ENCODE data around the gene BCL11B. TPM values are rescaled to one million over a fixed set of nuclear protein-coding genes. Genes with fewer than 3 reads are reported as not detected.

BCL11B gene
- total and polyA plus RNA-seq, 2 of the 8 experiments (the other 6 are each of a cell fraction or from before 2014, with no cell fraction given) = 0.63 to 5.9 TPM

DNA sequence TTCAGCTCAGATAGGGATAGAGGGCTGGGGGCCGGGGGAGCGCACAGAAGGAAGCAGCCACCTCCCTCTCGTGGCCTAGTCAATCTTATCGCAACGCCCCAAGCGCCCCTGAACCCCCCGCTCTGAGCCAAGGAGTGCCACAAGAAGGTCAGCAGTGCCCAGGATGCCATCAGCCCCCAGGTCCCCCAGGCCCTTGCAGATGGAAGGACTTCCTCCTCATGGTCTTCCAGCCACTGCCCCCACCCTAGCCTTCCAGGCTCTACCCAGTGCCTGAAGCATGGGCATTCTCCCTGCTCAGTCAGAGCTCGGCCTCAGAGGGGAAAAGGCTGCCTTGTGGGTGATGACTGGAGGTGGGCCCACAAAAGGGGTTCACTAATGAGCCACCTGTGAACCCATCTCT is 68.2 kb downstream of the BCL11B start:
- TF ChIP-seq EP300 (IDR thresholded peaks at IDR 0.05; ENCODE audit: borderline replicate concordance in 1 of 2, low read depth in 2 of 2, low read length in 2 of 2) (no peak), JUN (IDR thresholded peaks at IDR 0.05; ENCODE audit: low read depth, low read length) (no peak), RAD21 (IDR thresholded peaks at IDR 0.05 in 1 of 2, conservative IDR thresholded peaks at IDR 0.05 in 1 of 2; ENCODE audit: low read depth in 2 of 2, low read length in 2 of 2) (no peak), KDM5A (IDR thresholded peaks at IDR 0.05; ENCODE audit: low read length) (no peak), SP1 (IDR thresholded peaks at IDR 0.05; ENCODE audit: low read depth, low read length) (no peak), HDAC2 (IDR thresholded peaks at IDR 0.05; ENCODE audit: borderline replicate concordance in 1 of 2, low read depth in 2 of 2, low read length in 2 of 2) (no peak), TCF12 (IDR thresholded peaks at IDR 0.05; ENCODE audit: low read depth, low read length) (no peak), YY1 (IDR thresholded peaks at IDR 0.05; ENCODE audit: low read depth, low read length) (no peak), SP4 (IDR thresholded peaks at IDR 0.05; ENCODE audit: low read length) (no peak), CHD2 (IDR thresholded peaks at IDR 0.05; ENCODE audit: low read length) (no peak)
- Histone ChIP-seq H4K91ac (replicated peaks; ENCODE audit: insufficient read length, low read length) (no peak overlapping the region), H4K8ac (ENCODE audit: extremely low read depth, insufficient read depth, low read length) (no peak overlapping the region), H3K27me3 (replicated peaks in 1 of 4; ENCODE audit: control insufficient read depth in 3 of 4, extremely low read depth in 1 of 4, insufficient read depth in 3 of 4, low read length in 3 of 4) (no peaks in the 10 kb centered on the region), H3K18ac (ENCODE audit: extremely low read depth, low read length) (no peak overlapping the region), H3K4me2 (ENCODE audit: insufficient read depth in 1 of 2, low read depth in 2 of 2, low read length in 2 of 2) (no peak overlapping the region), H2BK12ac (ENCODE audit: low read depth, low read length) (no peak overlapping the region), H3K23me2 (ENCODE audit: low read depth, low read length) (no peaks in the 10 kb centered on the region), H4K5ac (ENCODE audit: insufficient read length, low read depth, low read length) (no peak overlapping the region), H2AK5ac (ENCODE audit: low read depth, low read length) (no peak overlapping the region), H3K9ac (replicated peaks in 1 of 4; ENCODE audit: extremely low read depth in 1 of 4, low read depth in 3 of 4, low read length in 3 of 4) (no peak overlapping the region), H3K9me3 (ENCODE audit: insufficient read depth in 2 of 2, low read depth in 1 of 2, low read length in 1 of 2) (no peaks in the 10 kb centered on the region), H3K79me2 (ENCODE audit: control insufficient read depth in 1 of 2, insufficient read depth in 2 of 2, low read length in 2 of 2) (peaks cover 0 to 9% of the 10 kb centered on the region in 2 experiments; a peak in 1 of 4 replicates), H3K27ac (ENCODE audit: low read depth, low read length) (no peak overlapping the region), H4K20me1 (replicated peaks in 1 of 2; ENCODE audit: control insufficient read depth in 1 of 2, insufficient read depth in 2 of 2, low read length in 2 of 2) (peaks cover 0 to 1% of the 10 kb centered on the region in 2 experiments), H3K14ac (ENCODE audit: insufficient read length) (no peak overlapping the region), H3K36me3 (ENCODE audit: control insufficient read depth in 2 of 4, insufficient read depth in 4 of 4, low read length in 3 of 4) (no peaks in the 10 kb centered on the region), H3K4ac (replicated peaks; ENCODE audit: insufficient read length, low read depth, low read length) (no peak overlapping the region), H3K79me1 (ENCODE audit: low read depth, low read length) (peaks cover 6% of the 10 kb centered on the region), H2BK5ac (ENCODE audit: low read depth, low read length) (no peak overlapping the region), H3K56ac (replicated peaks; ENCODE audit: insufficient read length, low read depth, low read length) (no peak overlapping the region), H3K23ac (ENCODE audit: insufficient read length) (no peak overlapping the region), H2BK120ac (replicated peaks; ENCODE audit: low read depth, low read length) (no peak overlapping the region), H2BK15ac (ENCODE audit: low read length) (no peak overlapping the region), H3K4me1 (replicated peaks in 1 of 4; ENCODE audit: control insufficient read depth in 3 of 4, insufficient read depth in 4 of 4, low read length in 3 of 4) (peaks cover 0 to 11% (median under 1%) of the 10 kb centered on the region in 4 experiments; a peak in 1 of 7 replicates), H2BK20ac (ENCODE audit: low read length) (no peak overlapping the region), H3K4me3 (ENCODE audit: extremely low read depth in 1 of 4, insufficient read depth in 2 of 4, low read depth in 3 of 4, low read length in 4 of 4) (no peak overlapping the region), H2AFZ (ENCODE audit: low read length) (no peak overlapping the region)
- WGBS, 2 experiments (ENCODE audit: extremely low coverage in 1 of 2, insufficient coverage in 1 of 2, insufficient read length in 1 of 2, insufficient replicate concordance in 2 of 2, low coverage in 1 of 2, low lambda C conversion rate in 2 of 2, missing lambda C conversion rate in 1 of 2) = 92% methylated on average over 8 of the region's 8 CpGs; no CpG with 5 or more reads in 1 of the 2 experiments
- FAIRE-seq (no peak), DNase-seq (ENCODE audit: low read depth in 1 of 2, low spot score in 2 of 2) (no peak)
- ChIA-PET CTCF (ENCODE audit: partially characterized antibody) (interaction anchor here (1.4 to 3.7 kb wide), 5 partner anchors 15 to 28 kb away, joined by 4 to 15 read pairs (median 4); no protein-coding TSS in a partner anchor), POLR2A (ENCODE audit: partially characterized antibody) (no interaction called here)

Data from H1 (cell line).